K562 (cell line): ENCODE data around the gene TMEM184C. TPM values are rescaled to one million over a fixed set of nuclear protein-coding genes. Genes with fewer than 3 reads are reported as not detected.

Source experiments
- ATAC-seq: fragments of 200-7000 bp; cut with Tn5 transposase; 3 replicates; pipeline ENCODE4 v1.9.1; 2020; ENCODE audit warnings: moderate library complexity
- BruUV-seq: library from RNA; stranded (reverse); fragments of 400-500 nt; replicated peaks from 2 replicates; lab custom pipeline; 2021; lab: Mats Ljungman, UMichigan
- CTCF ChIA-PET: fragments of 300-600 bp; formaldehyde crosslinking; extraction: SDS; loops from one replicate; lab custom pipeline; 2021; ENCODE audit warnings: low intra/inter-chr PET ratio; lab: Yijun Ruan, JAX
- POLR2A ChIA-PET: fragments of 300-600, 350-650 bp; sonication (Branson Sonifier 250); formaldehyde crosslinking; extraction: SDS; loops from one replicate; lab custom pipeline; 2021; ENCODE audit warnings: antibody characterized with exemption, inconsistent platforms; lab: Yijun Ruan, JAX
- DNase-seq, 4 experiments: peaks; one replicate each; pipeline versions ENCODE4 v3.0.0 to v3.0.0-alpha.2; 2011 to 2018; ENCODE audit warnings: low spot score in 3 of 4, mixed read lengths in 3 of 4; ENCODE audit errors: extremely low read depth in 1 of 4
- FAIRE-seq: peaks from 2 replicates; lab custom pipeline; 2011; peaks lifted over from hg19 to GRCh38; lab: Jason Lieb, UNC
- H2AFZ ChIP-seq: 2 replicates; pipeline ENCODE4 v1.6.0; 2011; ENCODE audit warnings: low read depth, low read length, control low read depth, inconsistent platforms
- H3K27ac ChIP-seq: fragments of 200-600 bp; 3 replicates; pipeline ENCODE4 v1.8.0; 2011; ENCODE audit warnings: low read depth, mild to moderate bottlenecking, control low read depth, inconsistent platforms, low read length, moderate library complexity, mixed read lengths; ENCODE audit errors: extremely low read depth
- H3K27me3 ChIP-seq, 2 experiments: fragments of 300-600 bp in 1 of 2; 2 replicates in 1 of 2; 3 replicates in 1 of 2; pipeline versions ENCODE4 v1.6.0 to v1.8.0; 2011; ENCODE audit warnings: inconsistent platforms in 2 of 2, low read length in 2 of 2, mild to moderate bottlenecking in 1 of 2, mixed read lengths in 1 of 2, moderate library complexity in 1 of 2; ENCODE audit not compliant: control insufficient read depth in 2 of 2, insufficient read depth in 2 of 2
- H3K36me3 ChIP-seq: fragments of 300-600 bp; 3 replicates; pipeline ENCODE4 v1.8.0; 2011; ENCODE audit warnings: mild to moderate bottlenecking, low read length, inconsistent platforms; ENCODE audit not compliant: control insufficient read depth, insufficient read depth
- H3K4me1 ChIP-seq, 2 experiments: fragments of 200-600 bp in 1 of 2; replicated peaks in 1 of 2; 2 replicates in 1 of 2; 3 replicates in 1 of 2; pipeline versions ENCODE4 v1.5.1 to v1.8.0; 2011; ENCODE audit warnings: inconsistent platforms in 2 of 2, low read length in 2 of 2, mild to moderate bottlenecking in 1 of 2, mixed read lengths in 1 of 2, moderate library complexity in 1 of 2; ENCODE audit not compliant: control insufficient read depth in 2 of 2, insufficient read depth in 2 of 2
- H3K4me2 ChIP-seq: 2 replicates; pipeline ENCODE4 v1.6.1; 2011; ENCODE audit warnings: low read length, control low read depth, inconsistent platforms, mixed read lengths; ENCODE audit not compliant: insufficient read depth
- H3K4me3 ChIP-seq: fragments of 200-600 bp; sonication (generic), shearing (Covaris generic); 2 replicates; pipeline ENCODE4 v1.5.1; 2016; ENCODE audit warnings: control low read depth, inconsistent platforms
- H3K79me2 ChIP-seq: fragments of 200-600 bp; 3 replicates; pipeline ENCODE4 v1.8.0; 2011; ENCODE audit warnings: low read length, inconsistent platforms; ENCODE audit not compliant: control insufficient read depth, insufficient read depth
- H3K9ac ChIP-seq, 2 experiments: 2 replicates each; pipeline versions ENCODE4 v1.6.0 to v1.6.1; 2011; ENCODE audit warnings: low read depth in 2 of 2, low read length in 2 of 2, control low read depth in 1 of 2, inconsistent platforms in 1 of 2, mild to moderate bottlenecking in 1 of 2, mixed read lengths in 1 of 2; ENCODE audit not compliant: insufficient read depth in 1 of 2
- H3K9me1 ChIP-seq: one replicate; pipeline ENCODE4 v1.6.0; 2011; ENCODE audit warnings: inconsistent platforms, mild to moderate bottlenecking, low read length, moderate library complexity; ENCODE audit not compliant: control insufficient read depth, insufficient read depth
- H3K9me3 ChIP-seq: replicated peaks from 2 replicates; pipeline ENCODE4 v1.5.1; 2011; ENCODE audit warnings: low read depth, low read length, inconsistent platforms; ENCODE audit not compliant: control insufficient read depth, insufficient read depth
- H4K20me1 ChIP-seq: replicated peaks from 2 replicates; pipeline ENCODE4 v1.6.1; 2011; ENCODE audit warnings: low read length, inconsistent platforms, mixed read lengths; ENCODE audit not compliant: control insufficient read depth, insufficient read depth
- CBX2 ChIP-seq: fragments of 200-600 bp; sonication (generic); IDR thresholded peaks from one replicate; pipeline ENCODE4 v1.6.1; 2012; ENCODE audit warnings: mild to moderate bottlenecking, low read length, inconsistent platforms; ENCODE audit not compliant: insufficient read depth, poor library complexity, severe bottlenecking
- ETS2 ChIP-seq: IDR thresholded peaks from 2 replicates; pipeline ENCODE4 v1.6.1; 2016; ENCODE audit warnings: borderline replicate concordance, missing genetic modification characterization, mild to moderate bottlenecking, moderate library complexity, missing compliant biosample characterization; ENCODE audit not compliant: poor library complexity, severe bottlenecking
- FOSL1 ChIP-seq: fragments of 200-800 bp; sonication (Bioruptor generic); conservative IDR thresholded peaks from 2 replicates; pipeline ENCODE4 v1.6.1; 2016; ENCODE audit warnings: missing genetic modification characterization, missing compliant biosample characterization
- MYNN ChIP-seq, 2 experiments: sonication (generic); formaldehyde crosslinking in 1 of 2; IDR thresholded peaks; 2 replicates each; pipeline versions ENCODE4 v1.5.0 to v1.6.1; 2016 to 2020; ENCODE audit warnings: antibody characterized with exemption in 1 of 2, missing genetic modification reagents in 1 of 2
- TOE1 ChIP-seq, 2 experiments: fragments of 450-650 bp in 1 of 2; sonication (generic) in 1 of 2; formaldehyde crosslinking in 1 of 2; IDR thresholded peaks; 2 replicates each; pipeline versions ENCODE4 v1.7.1 to v1.8.0; 2016 to 2022; ENCODE audit warnings: borderline replicate concordance in 2 of 2, mild to moderate bottlenecking in 2 of 2, antibody characterized with exemption in 1 of 2, inconsistent platforms in 1 of 2, low read depth in 1 of 2, missing genetic modification reagents in 1 of 2, moderate library complexity in 1 of 2
- ZFX ChIP-seq: sonication (generic); formaldehyde crosslinking; IDR thresholded peaks from 2 replicates; pipeline ENCODE4 v1.8.0; 2022; ENCODE audit warnings: mild to moderate bottlenecking, missing genetic modification reagents, moderate library complexity
- ZNF175 ChIP-seq: fragments of 200-800 bp; sonication (Bioruptor generic); IDR thresholded peaks from 2 replicates; pipeline ENCODE4 v1.6.1; 2016; ENCODE audit warnings: low read depth, mild to moderate bottlenecking, missing genetic modification characterization, missing compliant biosample characterization
- ZNF699 ChIP-seq: fragments of 250-450 bp; sonication (Bioruptor Pico); IDR thresholded peaks from 2 replicates; pipeline ENCODE4 v1.8.0; 2021; ENCODE audit warnings: mild to moderate bottlenecking, moderate library complexity; ENCODE audit not compliant: insufficient replicate concordance
- WGBS: fragments of 100-300 bp; shearing (Covaris generic); methylation state at CpG from one replicate; pipeline ENCODE4 v1.1.6; 2016; ENCODE audit warnings: low coverage, mixed read lengths; ENCODE audit not compliant: insufficient coverage; ENCODE audit errors: missing lambda C conversion rate; 5-methylcytosine and 5-hydroxymethylcytosine counted together
- in situ Hi-C: fragments of 300-500 bp; cut with MboI; formaldehyde crosslinking; loops from 4 replicates; pipeline ENCODE4 v1.15.0; 2018; ENCODE audit warnings: inconsistent platforms, mixed read lengths
- intact Hi-C: fragments of 100-400 bp; cut with micrococcal nuclease; formaldehyde crosslinking; loops from 2 replicates; pipeline ENCODE4 v1.14.2; 2022
- polyA plus RNA-seq, 8 experiments: library from polyadenylated mRNA; depleted of rRNA in 4 of 8; stranded (reverse) in 5 of 8; unstranded in 3 of 8; fragments of >200 nt; fragmentation: Nextera tagmentation in 2 of 8; fragmentation: Illumina TruSeq in 1 of 8; extraction: Ambion mirVana in 2 of 8; extraction: Trizol in 1 of 8; gene quantifications; 2 replicates each; pipeline versions ENCODE4 v1.2.1 to v1.2.3, GENCODE V29; 2011 to 2014; ENCODE audit warnings: inconsistent platforms in 1 of 8, missing spikeins in 1 of 8
- total RNA-seq, 7 experiments: library from RNA; depleted of rRNA in 6 of 7; stranded (reverse); fragments of >200 nt in 6 of 7; fragmentation: Illumina TruSeq in 2 of 7; extraction: Trizol in 2 of 7; gene quantifications; 2 replicates each; pipeline versions ENCODE4 v1.2.1 to v1.2.3, GENCODE V29; 2011 to 2021; ENCODE audit warnings: low replicate concordance in 1 of 7
- TF ChIP-seq, protein P1 (sequence below), 2 experiments: fragments of 450-650 bp in 1 of 2; sonication (generic) in 1 of 2; formaldehyde crosslinking in 1 of 2; IDR thresholded peaks; 2 replicates each; pipeline versions ENCODE4 v1.7.1 to v1.9.0; 2016 to 2022; ENCODE audit warnings: inconsistent platforms in 1 of 2, mild to moderate bottlenecking in 1 of 2, missing genetic modification reagents in 1 of 2
- TF ChIP-seq, protein P2 (sequence below): fragments of 450-650 bp; formaldehyde crosslinking; IDR thresholded peaks from 2 replicates; pipeline ENCODE4 v1.4.0; 2022; ENCODE audit warnings: mild to moderate bottlenecking, moderate library complexity

Gene TMEM184C
- total and polyA plus RNA-seq, 9 of the 15 experiments (the other 6 are each of a cell fraction or from before 2014, with no cell fraction given): 3.9 to 24.2 (median 18.2) TPM

DNA sequence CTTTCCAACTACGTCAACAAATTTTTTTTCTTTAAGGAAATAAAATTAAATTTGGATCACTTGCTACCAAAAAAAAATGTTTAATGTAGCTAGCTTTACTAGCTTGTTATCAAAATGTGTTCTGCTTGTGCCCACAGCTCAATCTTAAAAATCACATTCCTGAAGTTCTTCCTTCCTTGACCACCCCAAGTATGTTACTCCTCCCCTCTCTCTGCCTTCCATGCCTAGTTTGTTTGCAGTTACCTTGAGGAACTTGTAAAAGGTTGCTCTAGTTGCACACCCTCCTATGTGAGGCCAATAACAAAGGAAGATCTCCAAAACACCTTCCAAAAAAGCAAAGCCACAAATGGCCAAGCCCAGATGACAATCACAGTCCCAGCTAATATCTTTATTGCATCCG lies 19.6 kb upstream of the TMEM184C start:
- no TSS peak for BruUV-seq
- CTCF ChIA-PET: no interaction called here
- in situ Hi-C loops: loop anchor here (10.0 to 25.0 kb wide), 2 partner anchors 433 to 585 kb away; no protein-coding TSS in a partner anchor

More for the DNA sequence above, 19.6 kb upstream of the TMEM184C start:
- Histone ChIP-seq H3K9me1 (no peaks in the 10 kb centered on the region), H3K27me3 (peaks cover 0 to 12% of the 10 kb centered on the region in 2 experiments; a peak in 1 of 5 replicates), H3K9ac (no peak overlapping the region), H3K36me3 (no peaks in the 10 kb centered on the region), H3K27ac (no peak overlapping the region), H3K4me2 (no peak overlapping the region), H3K9me3 (no peaks in the 10 kb centered on the region), H4K20me1 (no peaks in the 10 kb centered on the region), H3K79me2 (no peaks in the 10 kb centered on the region), H2AFZ (no peak overlapping the region), H3K4me1 (no peaks in the 10 kb centered on the region), H3K4me3 (no peak overlapping the region)
- TF ChIP-seq, protein P1, sequence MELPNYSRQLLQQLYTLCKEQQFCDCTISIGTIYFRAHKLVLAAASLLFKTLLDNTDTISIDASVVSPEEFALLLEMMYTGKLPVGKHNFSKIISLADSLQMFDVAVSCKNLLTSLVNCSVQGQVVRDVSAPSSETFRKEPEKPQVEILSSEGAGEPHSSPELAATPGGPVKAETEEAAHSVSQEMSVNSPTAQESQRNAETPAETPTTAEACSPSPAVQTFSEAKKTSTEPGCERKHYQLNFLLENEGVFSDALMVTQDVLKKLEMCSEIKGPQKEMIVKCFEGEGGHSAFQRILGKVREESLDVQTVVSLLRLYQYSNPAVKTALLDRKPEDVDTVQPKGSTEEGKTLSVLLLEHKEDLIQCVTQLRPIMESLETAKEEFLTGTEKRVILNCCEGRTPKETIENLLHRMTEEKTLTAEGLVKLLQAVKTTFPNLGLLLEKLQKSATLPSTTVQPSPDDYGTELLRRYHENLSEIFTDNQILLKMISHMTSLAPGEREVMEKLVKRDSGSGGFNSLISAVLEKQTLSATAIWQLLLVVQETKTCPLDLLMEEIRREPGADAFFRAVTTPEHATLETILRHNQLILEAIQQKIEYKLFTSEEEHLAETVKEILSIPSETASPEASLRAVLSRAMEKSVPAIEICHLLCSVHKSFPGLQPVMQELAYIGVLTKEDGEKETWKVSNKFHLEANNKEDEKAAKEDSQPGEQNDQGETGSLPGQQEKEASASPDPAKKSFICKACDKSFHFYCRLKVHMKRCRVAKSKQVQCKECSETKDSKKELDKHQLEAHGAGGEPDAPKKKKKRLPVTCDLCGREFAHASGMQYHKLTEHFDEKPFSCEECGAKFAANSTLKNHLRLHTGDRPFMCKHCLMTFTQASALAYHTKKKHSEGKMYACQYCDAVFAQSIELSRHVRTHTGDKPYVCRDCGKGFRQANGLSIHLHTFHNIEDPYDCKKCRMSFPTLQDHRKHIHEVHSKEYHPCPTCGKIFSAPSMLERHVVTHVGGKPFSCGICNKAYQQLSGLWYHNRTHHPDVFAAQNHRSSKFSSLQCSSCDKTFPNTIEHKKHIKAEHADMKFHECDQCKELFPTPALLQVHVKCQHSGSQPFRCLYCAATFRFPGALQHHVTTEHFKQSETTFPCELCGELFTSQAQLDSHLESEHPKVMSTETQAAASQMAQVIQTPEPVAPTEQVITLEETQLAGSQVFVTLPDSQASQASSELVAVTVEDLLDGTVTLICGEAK (IDR thresholded peaks at IDR 0.05): no peak
- TF ChIP-seq, protein P1 (CRISPR knock-in tag; IDR thresholded peaks at IDR 0.05): no peak
- TF ChIP-seq ZNF175 (CRISPR knock-in tag): no peak
- no peak for TF ChIP-seq ZFX (CRISPR knock-in tag)
- TF ChIP-seq, protein P2, sequence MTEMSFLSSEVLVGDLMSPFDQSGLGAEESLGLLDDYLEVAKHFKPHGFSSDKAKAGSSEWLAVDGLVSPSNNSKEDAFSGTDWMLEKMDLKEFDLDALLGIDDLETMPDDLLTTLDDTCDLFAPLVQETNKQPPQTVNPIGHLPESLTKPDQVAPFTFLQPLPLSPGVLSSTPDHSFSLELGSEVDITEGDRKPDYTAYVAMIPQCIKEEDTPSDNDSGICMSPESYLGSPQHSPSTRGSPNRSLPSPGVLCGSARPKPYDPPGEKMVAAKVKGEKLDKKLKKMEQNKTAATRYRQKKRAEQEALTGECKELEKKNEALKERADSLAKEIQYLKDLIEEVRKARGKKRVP (CRISPR knock-in tag): no peak
- no peak for TF ChIP-seq MYNN (IDR thresholded peaks at IDR 0.05)
- no peak for TF ChIP-seq MYNN (CRISPR knock-in tag; IDR thresholded peaks at IDR 0.05)
- no peak for TF ChIP-seq FOSL1 (tag)
- no peak for TF ChIP-seq ZNF699 (CRISPR knock-in tag)
- no peak for TF ChIP-seq TOE1 (IDR thresholded peaks at IDR 0.05; ENCODE audit: borderline replicate concordance)
- no peak for TF ChIP-seq TOE1 (CRISPR knock-in tag; IDR thresholded peaks at IDR 0.05; ENCODE audit: borderline replicate concordance, low read depth)
- TF ChIP-seq CBX2: no peak
- TF ChIP-seq ETS2 (tag): no peak
- POLR2A ChIA-PET: interaction anchor here (0.6 kb wide), 1 partner anchor 1834 kb away, joined by 3 read pairs; no protein-coding TSS in a partner anchor
- DNase-seq (no peak), FAIRE-seq (no peak), ATAC-seq (no peak)
- WGBS: 0% methylated on average over 2 of the region's 2 CpGs
- intact Hi-C loops: no loop called here
